ENCODE measurements around the gene S100A5. TPM values are rescaled to one million over a fixed set of nuclear protein-coding genes. Genes with fewer than 3 reads are reported as not detected.

S100A5 gene
- total and polyA plus RNA-seq, 2 of the 8 experiments (the other 6 are each of a cell fraction or from before 2014, with no cell fraction given), result not detected

DNA sequence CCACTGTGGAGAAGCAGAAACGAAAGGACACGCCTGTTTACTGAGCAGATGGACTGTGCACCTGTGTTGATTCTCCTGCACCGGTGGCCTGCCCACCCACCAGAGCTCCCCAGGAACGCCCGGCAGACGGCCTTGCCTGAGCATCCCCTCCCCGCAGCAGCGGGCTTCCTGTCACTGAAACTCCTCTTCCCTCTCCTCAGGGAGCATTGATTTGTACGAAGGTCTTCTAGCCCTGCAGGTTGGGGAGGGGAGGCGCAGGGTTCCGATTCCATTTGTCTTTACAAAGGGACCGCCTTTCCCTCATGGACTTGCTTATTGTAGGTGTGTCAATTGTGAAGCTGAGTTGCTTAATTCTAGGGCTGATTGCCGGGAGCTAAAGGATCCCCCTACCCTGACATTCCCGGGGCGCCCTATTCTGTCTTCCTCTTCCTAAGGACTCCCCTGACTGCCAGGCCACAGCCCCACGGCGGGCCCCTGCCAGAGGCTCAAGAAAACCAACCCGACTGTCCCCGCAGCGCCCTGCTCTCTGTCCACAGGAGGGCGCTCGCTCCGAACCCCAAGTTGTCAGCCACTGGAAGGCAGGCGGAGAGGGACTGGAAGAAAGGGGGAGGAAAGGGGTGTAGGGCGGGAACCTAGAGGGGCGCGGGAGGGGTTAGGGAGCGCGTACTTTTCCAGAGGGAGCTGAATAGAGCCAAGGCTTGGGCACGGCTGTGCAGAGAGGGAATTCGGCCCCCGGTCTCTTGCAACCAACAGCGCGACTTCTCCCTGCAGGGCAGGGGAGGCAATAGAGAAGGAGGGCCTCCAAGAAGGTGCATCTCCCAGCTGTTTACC is 7.8 kb downstream of the S100A5 start (continued):
- peak; percentile 40 for TF ChIP-seq EZH2 (IDR thresholded peaks at IDR 0.05; ENCODE audit: low read depth, low read length, severe bottlenecking)
- no peak for TF ChIP-seq ATF2 (IDR thresholded peaks at IDR 0.05; ENCODE audit: low read length)
- peak in 1 of 2 experiments; percentile 63; a peak in 1 of 4 replicates for TF ChIP-seq SIN3A (conservative IDR thresholded peaks at IDR 0.05 in 1 of 2, IDR thresholded peaks at IDR 0.05 in 1 of 2; ENCODE audit: low read depth in 1 of 2, low read length in 2 of 2)
- no peak for TF ChIP-seq CHD2 (IDR thresholded peaks at IDR 0.05; ENCODE audit: low read length)
- 0 out of 4 replicates have a peak, but pooled peaks have one; percentile 15 to 67 for TF ChIP-seq HDAC2 (IDR thresholded peaks at IDR 0.05; ENCODE audit: borderline replicate concordance in 1 of 2, low read depth in 2 of 2, low read length in 2 of 2)
- no peak for TF ChIP-seq KDM5A (IDR thresholded peaks at IDR 0.05; ENCODE audit: low read length)
- TF ChIP-seq RNF2 (IDR thresholded peaks at IDR 0.05; ENCODE audit: borderline replicate concordance, low read depth, low read length, missing control alignments, poor library complexity, severe bottlenecking), result no peak
- TF ChIP-seq MAX (IDR thresholded peaks at IDR 0.05), result peak; percentile 46; the same call in 1 of the 2 replicates
- peak; percentile 65 for TF ChIP-seq ASH2L (IDR thresholded peaks at IDR 0.05; ENCODE audit: low read length)
- peak; percentile 47 for TF ChIP-seq TAF7 (optimal IDR thresholded peaks at IDR 0.05; ENCODE audit: borderline replicate concordance, low read depth, low read length)
- TF ChIP-seq POLR2AphosphoS5 (IDR thresholded peaks at IDR 0.05; ENCODE audit: low read depth, low read length), result no peak
- TF ChIP-seq CTBP2 (IDR thresholded peaks at IDR 0.05; ENCODE audit: borderline replicate concordance, insufficient read depth, insufficient read length, low read length), result peak; percentile 39
- peak; percentile 46; the same call in 1 of the 2 replicates for TF ChIP-seq YY1 (IDR thresholded peaks at IDR 0.05; ENCODE audit: low read depth, low read length)
- TF ChIP-seq CHD1 (IDR thresholded peaks at IDR 0.05; ENCODE audit: low read depth, low read length), result no peak
- TF ChIP-seq ZNF274 (IDR thresholded peaks at IDR 0.05; ENCODE audit: borderline replicate concordance, extremely low read depth, low read length), result no peak
- no peak for TF ChIP-seq SIX5 (IDR thresholded peaks at IDR 0.05; ENCODE audit: low read depth, low read length)
- TF ChIP-seq TBP (IDR thresholded peaks at IDR 0.05; ENCODE audit: low read depth, low read length), result peak; percentile 8; the same call in 1 of the 2 replicates
- peak; percentile 62 for TF ChIP-seq SAP30 (IDR thresholded peaks at IDR 0.05; ENCODE audit: insufficient read depth, insufficient replicate concordance, low read length)
- TF ChIP-seq BCL11A (IDR thresholded peaks at IDR 0.05; ENCODE audit: low read depth in 2 of 2, low read length in 2 of 2), result no peak
- no peak for TF ChIP-seq SIRT6 (IDR thresholded peaks at IDR 0.05; ENCODE audit: low read length)
- TF ChIP-seq JUND (IDR thresholded peaks at IDR 0.05; ENCODE audit: low read length), result 0 out of 2 replicates have a peak, but pooled peaks have one; percentile 31

Measured in H1 (cell line).